K562 (cell line): ENCODE results near the gene MEX3D. TPM values are rescaled to one million over a fixed set of nuclear protein-coding genes. Genes with fewer than 3 reads are reported as not detected.

ENCODE experiments used
- CCNT2 ChIP-seq: IDR thresholded peaks from 2 replicates; pipeline ENCODE4 v1.6.1; 2011; ENCODE audit warnings: borderline replicate concordance, low read depth, mild to moderate bottlenecking, moderate library complexity, mixed read lengths, low read length; ENCODE audit not compliant: insufficient read length; ENCODE audit errors: extremely low read depth
- CEBPB ChIP-seq: fragments of 450-650 bp; IDR thresholded peaks from 2 replicates; pipeline ENCODE4 v1.6.1; 2016; ENCODE audit warnings: missing genetic modification characterization, missing compliant biosample characterization
- GATA2 ChIP-seq: sonication (generic); formaldehyde crosslinking; IDR thresholded peaks from 2 replicates; pipeline ENCODE4 v1.4.0; 2020; ENCODE audit warnings: mild to moderate bottlenecking, missing genetic modification reagents
- GTF2A2 ChIP-seq: IDR thresholded peaks from 2 replicates; pipeline ENCODE4 v1.6.1; 2016; ENCODE audit warnings: mild to moderate bottlenecking, missing genetic modification characterization, missing compliant biosample characterization
- HDAC2 ChIP-seq: fragments of 450-650 bp; IDR thresholded peaks from 2 replicates; pipeline ENCODE4 v1.6.1; 2016; ENCODE audit warnings: mild to moderate bottlenecking
- HMG20A ChIP-seq: fragments of 450-650 bp; formaldehyde crosslinking; conservative IDR thresholded peaks from 2 replicates; pipeline ENCODE4 v1.4.0; 2020; ENCODE audit warnings: mild to moderate bottlenecking, mixed read lengths
- IRF2 ChIP-seq: sonication (generic); formaldehyde crosslinking; IDR thresholded peaks from 2 replicates; pipeline ENCODE4 v1.8.1; 2022; ENCODE audit warnings: mild to moderate bottlenecking, missing genetic modification reagents
- JUN ChIP-seq, 2 experiments: sonication (generic) in 1 of 2; formaldehyde crosslinking in 1 of 2; IDR thresholded peaks; 2 replicates each; pipeline versions ENCODE4 v1.6.1 to v1.8.0; 2012 to 2022; ENCODE audit warnings: borderline replicate concordance in 2 of 2, mild to moderate bottlenecking in 2 of 2, improper control_type of control experiment in 1 of 2, low read depth in 1 of 2, low read length in 1 of 2, missing genetic modification reagents in 1 of 2
- KAT2B ChIP-seq: IDR thresholded peaks from one replicate; pipeline ENCODE4 v1.6.1; 2012; ENCODE audit warnings: low read depth, mild to moderate bottlenecking, control low read depth, inconsistent platforms, low read length, moderate library complexity
- KLF1 ChIP-seq: fragments of 450-650 bp; IDR thresholded peaks from 2 replicates; pipeline ENCODE4 v1.6.1; 2016; ENCODE audit warnings: missing genetic modification characterization, missing compliant biosample characterization
- MEIS2 ChIP-seq: fragments of 450-650 bp; IDR thresholded peaks from 2 replicates; pipeline ENCODE4 v1.6.1; 2014; ENCODE audit warnings: mild to moderate bottlenecking; ENCODE audit not compliant: partially characterized antibody
- MYC ChIP-seq, 2 experiments: fragments of 250-450 bp in 1 of 2; sonication (Bioruptor Pico) in 1 of 2; IDR thresholded peaks; 2 replicates each; pipeline versions ENCODE4 v1.5.1 to v1.6.1; 2012 to 2021; ENCODE audit warnings: low read depth in 2 of 2, borderline replicate concordance in 1 of 2, improper control_type of control experiment in 1 of 2, low read length in 1 of 2, mild to moderate bottlenecking in 1 of 2, moderate library complexity in 1 of 2
- NCOA2 ChIP-seq, 2 experiments: fragments of 450-650 bp; IDR thresholded peaks; 2 replicates each; pipeline ENCODE4 v1.6.1; 2018; ENCODE audit warnings: mild to moderate bottlenecking in 2 of 2, moderate library complexity in 1 of 2; ENCODE audit not compliant: partially characterized antibody in 2 of 2
- POLR3G ChIP-seq: IDR thresholded peaks from 2 replicates; pipeline ENCODE4 v1.6.1; 2011; ENCODE audit not compliant: insufficient read length, insufficient replicate concordance; ENCODE audit errors: extremely low read depth
- SAP30 ChIP-seq: fragments of 200-600 bp; sonication (generic); IDR thresholded peaks from 2 replicates; pipeline ENCODE4 v1.6.1; 2012; ENCODE audit warnings: borderline replicate concordance, low read depth, mild to moderate bottlenecking, moderate library complexity, low read length, control low read depth, inconsistent platforms; ENCODE audit not compliant: insufficient read depth, poor library complexity, severe bottlenecking
- SIX5 ChIP-seq, 2 experiments: IDR thresholded peaks; 2 replicates each; pipeline ENCODE4 v1.6.1; 2011; ENCODE audit warnings: low read length in 2 of 2, borderline replicate concordance in 1 of 2, low read depth in 1 of 2, mild to moderate bottlenecking in 1 of 2, moderate library complexity in 1 of 2; ENCODE audit not compliant: insufficient read depth in 1 of 2
- SRSF7 ChIP-seq: fragments of 200-400 bp; formaldehyde crosslinking; optimal IDR thresholded peaks from 2 replicates; pipeline ENCODE3; 2017; ENCODE audit warnings: mild to moderate bottlenecking, low read depth, low read length
- ZNF12 ChIP-seq: sonication (generic); formaldehyde crosslinking; IDR thresholded peaks from 2 replicates; pipeline ENCODE4 v1.4.0; 2020; ENCODE audit warnings: mild to moderate bottlenecking, missing genetic modification reagents
- ZNF217 ChIP-seq: sonication (generic); formaldehyde crosslinking; IDR thresholded peaks from 2 replicates; pipeline ENCODE4 v1.8.0; 2022; ENCODE audit warnings: mild to moderate bottlenecking, missing genetic modification reagents
- ZNF75A ChIP-seq: fragments of 450-650 bp; formaldehyde crosslinking; IDR thresholded peaks from 2 replicates; pipeline ENCODE4 v1.4.0; 2020; ENCODE audit warnings: mild to moderate bottlenecking
- polyA plus RNA-seq, 8 experiments: library from polyadenylated mRNA; depleted of rRNA in 4 of 8; stranded (reverse) in 5 of 8; unstranded in 3 of 8; fragments of >200 nt; fragmentation: Nextera tagmentation in 2 of 8; fragmentation: Illumina TruSeq in 1 of 8; extraction: Ambion mirVana in 2 of 8; extraction: Trizol in 1 of 8; gene quantifications; 2 replicates each; pipeline versions ENCODE4 v1.2.1 to v1.2.3, GENCODE V29; 2011 to 2014; ENCODE audit warnings: inconsistent platforms in 1 of 8, missing spikeins in 1 of 8
- total RNA-seq, 7 experiments: library from RNA; depleted of rRNA in 6 of 7; stranded (reverse); fragments of >200 nt in 6 of 7; fragmentation: Illumina TruSeq in 2 of 7; extraction: Trizol in 2 of 7; gene quantifications; 2 replicates each; pipeline versions ENCODE4 v1.2.1 to v1.2.3, GENCODE V29; 2011 to 2021; ENCODE audit warnings: low replicate concordance in 1 of 7
- TF ChIP-seq, protein P1 (sequence below): IDR thresholded peaks from 2 replicates; pipeline ENCODE4 v1.6.1; 2014; ENCODE audit warnings: antibody characterized with exemption
- TF ChIP-seq, protein P2 (sequence below): fragments of 450-650 bp; IDR thresholded peaks from 2 replicates; pipeline ENCODE4 v1.6.1; 2018; ENCODE audit not compliant: partially characterized antibody

The MEX3D gene
- total and polyA plus RNA-seq, 9 of the 15 experiments (the other 6 are each of a cell fraction or from before 2014, with no cell fraction given) = 1.7 to 39.3 (median 5.7) TPM

DNA sequence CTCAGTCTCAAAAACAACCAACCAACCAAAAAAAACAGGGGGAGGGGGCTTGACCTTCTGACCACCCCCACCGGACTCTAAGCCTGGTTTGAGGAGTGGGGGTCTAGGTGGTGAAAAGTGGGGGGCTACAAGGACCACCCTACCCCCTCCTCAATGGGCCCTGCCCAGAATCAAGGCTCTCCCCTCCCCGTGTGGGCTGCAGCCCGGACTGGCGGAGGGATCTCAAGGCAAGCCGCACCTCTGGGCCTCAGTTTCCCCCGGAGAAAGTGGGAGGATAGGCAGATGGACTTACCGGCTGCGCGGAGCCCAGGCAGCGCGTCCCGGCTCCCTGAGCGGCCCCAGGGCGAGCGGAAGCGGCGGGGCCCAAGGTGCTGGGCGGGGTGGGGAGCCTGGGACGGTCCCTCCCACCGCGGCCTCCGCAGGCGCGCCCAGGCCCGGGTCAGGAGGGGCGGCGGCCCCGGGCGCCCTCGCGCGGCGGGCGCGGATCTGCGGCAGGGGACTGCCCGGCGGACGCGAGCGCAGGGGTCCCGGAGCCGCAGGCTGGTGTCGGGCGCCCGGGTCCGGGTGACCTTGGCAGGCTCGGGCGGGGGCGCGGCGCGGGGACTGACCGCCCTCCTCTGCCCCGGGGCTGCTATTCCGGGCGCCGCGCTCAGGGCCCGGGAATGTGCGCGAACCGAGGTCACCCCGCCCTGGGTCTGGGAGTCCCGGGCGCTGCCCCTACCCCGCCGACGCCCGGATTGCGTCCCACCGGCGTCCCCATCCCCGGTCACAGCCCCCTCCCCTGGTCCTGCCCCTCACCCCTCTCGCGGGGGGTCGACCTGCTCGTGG, 55.2 kb downstream of the MEX3D start, which contains the start of gene ADAMTSL5 (continued):
- no peak for TF ChIP-seq ZNF75A (CRISPR knock-in tag)
- TF ChIP-seq, protein P1, sequence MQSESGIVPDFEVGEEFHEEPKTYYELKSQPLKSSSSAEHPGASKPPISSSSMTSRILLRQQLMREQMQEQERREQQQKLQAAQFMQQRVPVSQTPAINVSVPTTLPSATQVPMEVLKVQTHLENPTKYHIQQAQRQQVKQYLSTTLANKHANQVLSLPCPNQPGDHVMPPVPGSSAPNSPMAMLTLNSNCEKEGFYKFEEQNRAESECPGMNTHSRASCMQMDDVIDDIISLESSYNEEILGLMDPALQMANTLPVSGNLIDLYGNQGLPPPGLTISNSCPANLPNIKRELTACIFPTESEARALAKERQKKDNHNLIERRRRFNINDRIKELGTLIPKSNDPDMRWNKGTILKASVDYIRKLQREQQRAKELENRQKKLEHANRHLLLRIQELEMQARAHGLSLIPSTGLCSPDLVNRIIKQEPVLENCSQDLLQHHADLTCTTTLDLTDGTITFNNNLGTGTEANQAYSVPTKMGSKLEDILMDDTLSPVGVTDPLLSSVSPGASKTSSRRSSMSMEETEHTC = no peak
- 0 out of 2 replicates have a peak, but pooled peaks have one; percentile 35 for TF ChIP-seq MYC (IDR thresholded peaks at IDR 0.05; ENCODE audit: low read depth, low read length)
- no peak for TF ChIP-seq MYC (CRISPR knock-in tag; IDR thresholded peaks at IDR 0.05; ENCODE audit: borderline replicate concordance, low read depth)
- no peak for TF ChIP-seq IRF2
- TF ChIP-seq SRSF7 = no peak
- TF ChIP-seq CCNT2 = peak; percentile 82
- TF ChIP-seq KLF1 = peak; percentile 53; the same call in 1 of the 2 replicates
- TF ChIP-seq MEIS2 = no peak
- no peak for TF ChIP-seq GATA2
- no peak for TF ChIP-seq CEBPB (tag)
- no peak for TF ChIP-seq SAP30
- no peak for TF ChIP-seq JUN (IDR thresholded peaks at IDR 0.05; ENCODE audit: borderline replicate concordance, low read depth, low read length)
- no peak for TF ChIP-seq JUN (CRISPR knock-in tag; IDR thresholded peaks at IDR 0.05; ENCODE audit: borderline replicate concordance)
- TF ChIP-seq ZNF12 (CRISPR knock-in tag) = no peak
- TF ChIP-seq KAT2B = no peak
- no peak for TF ChIP-seq POLR3G
- peak; percentile 95 for TF ChIP-seq HDAC2
- no peak for TF ChIP-seq GTF2A2 (tag)
- no peak for TF ChIP-seq SIX5 (IDR thresholded peaks at IDR 0.05; ENCODE audit: borderline replicate concordance in 1 of 2, insufficient read depth in 1 of 2, low read depth in 1 of 2, low read length in 2 of 2)
- no peak for TF ChIP-seq NCOA2 (IDR thresholded peaks at IDR 0.05; ENCODE audit: partially characterized antibody in 2 of 2)
- TF ChIP-seq, protein P2, sequence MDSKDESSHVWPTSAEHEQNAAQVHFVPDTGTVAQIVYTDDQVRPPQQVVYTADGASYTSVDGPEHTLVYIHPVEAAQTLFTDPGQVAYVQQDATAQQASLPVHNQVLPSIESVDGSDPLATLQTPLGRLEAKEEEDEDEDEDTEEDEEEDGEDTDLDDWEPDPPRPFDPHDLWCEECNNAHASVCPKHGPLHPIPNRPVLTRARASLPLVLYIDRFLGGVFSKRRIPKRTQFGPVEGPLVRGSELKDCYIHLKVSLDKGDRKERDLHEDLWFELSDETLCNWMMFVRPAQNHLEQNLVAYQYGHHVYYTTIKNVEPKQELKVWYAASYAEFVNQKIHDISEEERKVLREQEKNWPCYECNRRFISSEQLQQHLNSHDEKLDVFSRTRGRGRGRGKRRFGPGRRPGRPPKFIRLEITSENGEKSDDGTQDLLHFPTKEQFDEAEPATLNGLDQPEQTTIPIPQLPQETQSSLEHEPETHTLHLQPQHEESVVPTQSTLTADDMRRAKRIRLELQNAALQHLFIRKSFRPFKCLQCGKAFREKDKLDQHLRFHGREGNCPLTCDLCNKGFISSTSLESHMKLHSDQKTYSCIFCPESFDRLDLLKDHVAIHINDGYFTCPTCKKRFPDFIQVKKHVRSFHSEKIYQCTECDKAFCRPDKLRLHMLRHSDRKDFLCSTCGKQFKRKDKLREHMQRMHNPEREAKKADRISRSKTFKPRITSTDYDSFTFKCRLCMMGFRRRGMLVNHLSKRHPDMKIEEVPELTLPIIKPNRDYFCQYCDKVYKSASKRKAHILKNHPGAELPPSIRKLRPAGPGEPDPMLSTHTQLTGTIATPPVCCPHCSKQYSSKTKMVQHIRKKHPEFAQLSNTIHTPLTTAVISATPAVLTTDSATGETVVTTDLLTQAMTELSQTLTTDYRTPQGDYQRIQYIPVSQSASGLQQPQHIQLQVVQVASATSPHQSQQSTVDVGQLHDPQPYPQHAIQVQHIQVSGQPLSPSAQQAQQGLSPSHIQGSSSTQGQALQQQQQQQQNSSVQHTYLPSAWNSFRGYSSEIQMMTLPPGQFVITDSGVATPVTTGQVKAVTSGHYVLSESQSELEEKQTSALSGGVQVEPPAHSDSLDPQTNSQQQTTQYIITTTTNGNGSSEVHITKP = no peak
- no peak for TF ChIP-seq ZNF217 (CRISPR knock-in tag)
- TF ChIP-seq HMG20A (CRISPR knock-in tag) = no peak
